ENCODE data around the gene HS3ST6. TPM values are rescaled to one million over a fixed set of nuclear protein-coding genes. Genes with fewer than 3 reads are reported as not detected.

The HS3ST6 gene
- total RNA-seq, 1 experiment from 2014 or later = not detected

GRCh38 chr16:1929578-1930337, 11.5 kb upstream of the HS3ST6 start:
- CTCF ChIA-PET = no interaction called here
- Histone ChIP-seq H3K9me2 (replicated peaks; ENCODE audit: low read length) (no peaks in the 10 kb centered on the region), H3K36me3 (ENCODE audit: low read depth, low read length) (no peaks in the 10 kb centered on the region), H3K9ac (ENCODE audit: low read length) (peak overlapping the region; percentile 66), H3K4me3 (ENCODE audit: low read length) (peak overlapping the region; percentile 64), H4K20me1 (ENCODE audit: low read length) (no peaks in the 10 kb centered on the region), H2AFZ (ENCODE audit: low read length) (peak overlapping the region; percentile 79), H3F3A (ENCODE audit: low read length, unreplicated experiment) (no peaks in the 10 kb centered on the region), H3K79me2 (ENCODE audit: low read length) (no peaks in the 10 kb centered on the region), H3K4me1 (ENCODE audit: insufficient read depth, low read length) (no peaks in the 10 kb centered on the region), H3K27me3 (ENCODE audit: low read length) (no peaks in the 10 kb centered on the region), H3K9me3 (ENCODE audit: low read length) (no peaks in the 10 kb centered on the region), H3K27ac (ENCODE audit: low read length) (no peak overlapping the region), H3K4me2 (ENCODE audit: low read length) (peak overlapping the region; percentile 79)
- intact Hi-C loops (cut with micrococcal nuclease) = loop anchor here (2.0 kb wide), 1 partner anchor 67 kb away; no protein-coding TSS in a partner anchor
- POLR2A ChIA-PET (ENCODE audit: unreplicated experiment) = no interaction called here
- DNase-seq (peak; percentile 80), ATAC-seq (peak; percentile 86)
- no TSS peak for BruUV-seq (replicated peaks)
- TF ChIP-seq EZH2 (IDR thresholded peaks at IDR 0.05; ENCODE audit: low read length, unreplicated experiment) = no peak
- TF ChIP-seq, protein P1, sequence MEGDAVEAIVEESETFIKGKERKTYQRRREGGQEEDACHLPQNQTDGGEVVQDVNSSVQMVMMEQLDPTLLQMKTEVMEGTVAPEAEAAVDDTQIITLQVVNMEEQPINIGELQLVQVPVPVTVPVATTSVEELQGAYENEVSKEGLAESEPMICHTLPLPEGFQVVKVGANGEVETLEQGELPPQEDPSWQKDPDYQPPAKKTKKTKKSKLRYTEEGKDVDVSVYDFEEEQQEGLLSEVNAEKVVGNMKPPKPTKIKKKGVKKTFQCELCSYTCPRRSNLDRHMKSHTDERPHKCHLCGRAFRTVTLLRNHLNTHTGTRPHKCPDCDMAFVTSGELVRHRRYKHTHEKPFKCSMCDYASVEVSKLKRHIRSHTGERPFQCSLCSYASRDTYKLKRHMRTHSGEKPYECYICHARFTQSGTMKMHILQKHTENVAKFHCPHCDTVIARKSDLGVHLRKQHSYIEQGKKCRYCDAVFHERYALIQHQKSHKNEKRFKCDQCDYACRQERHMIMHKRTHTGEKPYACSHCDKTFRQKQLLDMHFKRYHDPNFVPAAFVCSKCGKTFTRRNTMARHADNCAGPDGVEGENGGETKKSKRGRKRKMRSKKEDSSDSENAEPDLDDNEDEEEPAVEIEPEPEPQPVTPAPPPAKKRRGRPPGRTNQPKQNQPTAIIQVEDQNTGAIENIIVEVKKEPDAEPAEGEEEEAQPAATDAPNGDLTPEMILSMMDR (conservative IDR thresholded peaks at IDR 0.05; ENCODE audit: low read depth, low read length) = peak; percentile 68

DNA sequence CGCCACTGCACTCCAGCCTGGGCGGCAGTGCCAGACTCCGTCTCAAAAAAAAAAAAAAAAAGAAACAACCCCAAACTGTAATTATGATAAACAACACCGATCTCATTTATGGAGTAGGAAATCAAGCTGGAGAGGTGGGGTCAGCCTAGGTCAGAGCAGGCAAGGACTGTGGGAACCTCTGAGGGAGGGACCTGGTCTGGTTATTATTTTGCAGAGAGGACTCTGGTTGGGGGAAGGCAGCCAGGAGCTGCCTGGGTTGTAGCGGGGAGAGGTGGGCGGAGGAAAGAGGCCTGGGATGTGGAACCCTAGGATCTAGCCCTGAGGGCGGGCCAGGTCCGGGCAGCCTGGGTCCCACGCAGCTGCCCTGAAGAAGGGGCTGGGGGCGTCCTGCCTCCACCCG, 10.9 kb upstream of the HS3ST6 start:
- Histone ChIP-seq H4K20me1 (ENCODE audit: low read length) (no peaks in the 10 kb centered on the region), H3K27me3 (ENCODE audit: low read length) (no peaks in the 10 kb centered on the region), H3K4me3 (ENCODE audit: low read length) (peak overlapping the region; percentile 64), H2AFZ (ENCODE audit: low read length) (peak overlapping the region; percentile 73), H3F3A (ENCODE audit: low read length, unreplicated experiment) (no peaks in the 10 kb centered on the region), H3K36me3 (ENCODE audit: low read depth, low read length) (no peaks in the 10 kb centered on the region), H3K9me2 (replicated peaks; ENCODE audit: low read length) (no peaks in the 10 kb centered on the region), H3K9me3 (ENCODE audit: low read length) (no peaks in the 10 kb centered on the region), H3K27ac (ENCODE audit: low read length) (no peak overlapping the region), H3K4me1 (ENCODE audit: insufficient read depth, low read length) (no peaks in the 10 kb centered on the region), H3K4me2 (ENCODE audit: low read length) (peak overlapping the region; percentile 79), H3K9ac (ENCODE audit: low read length) (peak overlapping the region; percentile 66), H3K79me2 (ENCODE audit: low read length) (no peaks in the 10 kb centered on the region)
- POLR2A ChIA-PET (ENCODE audit: unreplicated experiment) = no interaction called here
- CTCF ChIA-PET = no interaction called here
- no peak for TF ChIP-seq EZH2 (IDR thresholded peaks at IDR 0.05; ENCODE audit: low read length, unreplicated experiment)
- TF ChIP-seq EZH2phosphoT487 (IDR thresholded peaks at IDR 0.05; ENCODE audit: borderline replicate concordance, low read length) = no peak
- TF ChIP-seq, protein P1 (conservative IDR thresholded peaks at IDR 0.05; ENCODE audit: low read depth, low read length) = no peak
- DNase-seq = no peak
- no TSS peak for BruUV-seq (replicated peaks)
- intact Hi-C loops (cut with micrococcal nuclease) = loop anchor here (2.0 kb wide), 1 partner anchor 66 kb away; no protein-coding TSS in a partner anchor
- peak; percentile 22; the same call in 1 of the 2 replicates for ATAC-seq

- POLR2A ChIA-PET (ENCODE audit: unreplicated experiment) = interaction anchor here (0.7 kb wide), 1 partner anchor 28 kb away, joined by 5 read pairs; no protein-coding TSS in a partner anchor
- H3K9ac ChIP-seq (ENCODE audit: low read length) = no peak overlapping the region
- no peaks in the 10 kb centered on the region for H3K27me3 ChIP-seq (ENCODE audit: low read length)
- no peaks in the 10 kb centered on the region for H3K36me3 ChIP-seq (ENCODE audit: low read depth, low read length)
- no peak for ATAC-seq
- H3K9me3 ChIP-seq (ENCODE audit: low read length) = no peaks in the 10 kb centered on the region
- no peak overlapping the region for H3K27ac ChIP-seq (ENCODE audit: low read length)
- BruUV-seq (replicated peaks) = no TSS peak
- CTCF ChIA-PET = no interaction called here
- H3K4me1 ChIP-seq (ENCODE audit: insufficient read depth, low read length) = peaks cover 6% of the 10 kb centered on the region; the same call in 1 of the 2 replicates
- no peak overlapping the region for H3K4me3 ChIP-seq (ENCODE audit: low read length)
- no peaks in the 10 kb centered on the region for H3K79me2 ChIP-seq (ENCODE audit: low read length)
- no peaks in the 10 kb centered on the region for H4K20me1 ChIP-seq (ENCODE audit: low read length)
- intact Hi-C loops (cut with micrococcal nuclease) = no loop called here
- H3K9me2 ChIP-seq (replicated peaks; ENCODE audit: low read length) = no peaks in the 10 kb centered on the region
- H3F3A ChIP-seq (ENCODE audit: low read length, unreplicated experiment) = no peaks in the 10 kb centered on the region
- no peak for DNase-seq
- TF ChIP-seq EZH2 (IDR thresholded peaks at IDR 0.05; ENCODE audit: low read length, unreplicated experiment) = no peak
- TF ChIP-seq, protein P1 (conservative IDR thresholded peaks at IDR 0.05; ENCODE audit: low read depth, low read length) = no peak
- TF ChIP-seq EZH2phosphoT487 (IDR thresholded peaks at IDR 0.05; ENCODE audit: borderline replicate concordance, low read length) = no peak
- H2AFZ ChIP-seq (ENCODE audit: low read length) = no peak overlapping the region
- H3K4me2 ChIP-seq (ENCODE audit: low read length) = no peak overlapping the region
Measured at GRCh38 chr16:1926271-1926670, 8.1 kb upstream of the HS3ST6 start.
